Activated CD8-positive, alpha-beta memory T cell treated with anti-CD3 and anti-CD28 coated beads, Interleukin-2, amount 10 ng/mL, durations not matched to agents 7 days and 5 days (primary cell): ENCODE data around the gene ANKRD13A. TPM values are rescaled to one million over a fixed set of nuclear protein-coding genes. Genes with fewer than 3 reads are reported as not detected.

Experiments used
- total RNA-seq, 2 experiments: library from RNA; stranded (reverse); gene quantifications; one replicate each; pipeline ENCODE4 v1.2.3, GENCODE V29; 2021

The ANKRD13A gene
- total RNA-seq, 2 experiments from 2014 or later: 68.6 to 78.2 TPM

Other genes with a start within 250 kb of the ANKRD13A start
- not detected for gene TRPV4, start 166.0 kb upstream of the ANKRD13A start, total RNA-seq
- 10 to 100 TPM; 16.3 to 19.2 TPM for gene GLTP, start 118.9 kb upstream of the ANKRD13A start, total RNA-seq
- 10 to 100 TPM; 38.4 to 40.1 TPM for gene TCHP, start 99.2 kb upstream of the ANKRD13A start, total RNA-seq
- gene GIT2, start 3.1 kb upstream of the ANKRD13A start, total RNA-seq: 10 to 100 TPM; 90.6 to 92.3 TPM
- gene C12orf76, start 49.1 kb downstream of the ANKRD13A start, total RNA-seq: 10 to 100 TPM; 14.8 to 17.3 TPM
- 1 to 10 TPM; 1.4 to 2.2 TPM for gene IFT81, start 124.9 kb downstream of the ANKRD13A start, total RNA-seq